Bone marrow (tissue), 2 donors: ENCODE results near the gene SCARF1.

ENCODE experiments used
- DNase-seq, 2 donors: peaks; one replicate each; lab custom pipeline; 2025; lab: John Stamatoyannopoulos, UW

Gene SCARF1

DNA sequence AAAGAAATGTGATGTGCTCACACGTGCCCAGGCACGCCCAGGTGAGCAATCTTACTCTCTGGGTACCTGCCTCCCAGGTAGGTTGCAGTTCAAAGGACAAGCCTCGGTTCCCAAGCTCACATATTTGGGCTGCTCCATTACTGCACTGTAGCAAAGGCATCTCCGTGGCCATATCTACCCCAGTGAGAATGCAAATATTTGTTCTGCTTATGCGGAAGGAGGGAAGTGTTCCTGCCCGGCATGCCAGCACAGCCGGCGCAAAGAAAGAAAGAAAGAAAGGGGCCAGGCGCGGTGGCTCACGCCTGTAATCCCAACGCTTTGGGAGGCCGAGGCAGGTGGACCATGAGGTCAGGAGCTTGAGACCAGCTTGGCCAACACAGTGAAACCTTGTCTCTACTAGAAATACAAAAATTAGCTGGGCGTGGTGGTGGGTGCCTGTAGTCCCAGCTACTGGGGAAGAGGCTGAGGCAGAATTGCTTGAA, 47.6 kb downstream of the SCARF1 start:
- DNase-seq, result no peak

DNA sequence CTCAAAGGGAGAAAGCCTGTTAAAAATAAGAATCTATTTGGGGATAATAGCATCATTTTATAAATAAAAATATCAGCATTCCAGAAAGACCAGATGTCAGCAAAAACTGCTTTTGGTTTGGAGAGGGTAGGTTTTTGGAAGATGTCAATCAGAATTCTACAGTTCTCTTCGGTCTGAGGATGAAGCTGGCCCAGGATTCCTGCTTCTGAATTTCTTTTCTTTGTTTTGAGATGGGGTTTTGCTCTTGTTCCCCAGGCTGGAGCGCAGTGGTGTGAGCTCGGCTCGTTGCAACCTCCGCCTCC, 52.0 kb downstream of the SCARF1 start:
- DNase-seq, result no peak

DNA sequence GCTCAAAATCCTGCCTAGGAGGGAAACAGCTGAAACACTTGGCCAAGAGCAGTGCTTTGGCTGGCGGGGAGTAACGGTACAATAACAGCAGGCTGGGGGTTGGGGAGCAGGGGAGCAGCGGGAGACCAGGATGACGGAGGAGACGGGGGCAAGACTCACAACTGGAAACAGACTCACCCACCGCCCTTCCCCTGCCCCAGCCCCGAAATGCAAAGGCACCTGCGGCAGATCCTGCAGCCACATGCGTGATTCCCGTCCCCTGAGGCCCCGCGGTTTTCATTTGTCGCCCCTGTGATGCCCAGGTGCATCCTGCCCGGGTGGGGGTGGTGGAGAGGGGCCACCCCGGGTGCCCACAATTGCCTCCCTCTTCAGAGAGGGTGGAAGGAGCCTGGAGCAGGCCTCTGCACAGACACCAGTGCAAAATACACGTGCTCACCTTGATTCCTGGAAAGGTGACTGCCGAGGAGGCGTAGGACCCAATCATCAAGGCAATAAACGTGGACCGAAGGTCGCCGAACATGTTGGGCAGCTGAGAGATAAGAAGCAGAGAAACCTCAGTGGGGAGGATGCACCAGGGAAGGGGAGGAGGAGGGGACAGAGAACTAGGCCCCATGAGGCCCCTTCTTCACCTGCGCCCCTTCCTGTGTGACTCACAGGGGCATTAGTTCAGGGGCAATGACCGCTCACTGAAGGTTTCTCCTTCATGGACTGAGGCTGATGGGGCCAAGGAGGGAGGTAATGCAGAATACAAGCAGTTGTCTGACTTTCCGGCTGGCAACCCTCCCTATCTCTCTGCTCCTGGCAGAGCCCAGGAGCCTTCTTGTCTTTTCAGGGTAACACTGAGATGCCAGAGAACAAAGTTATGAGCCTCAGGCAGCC, 52.5 kb downstream of the SCARF1 start:
- DNase-seq, result peak in 1 of 2 donors; percentile 67

DNA sequence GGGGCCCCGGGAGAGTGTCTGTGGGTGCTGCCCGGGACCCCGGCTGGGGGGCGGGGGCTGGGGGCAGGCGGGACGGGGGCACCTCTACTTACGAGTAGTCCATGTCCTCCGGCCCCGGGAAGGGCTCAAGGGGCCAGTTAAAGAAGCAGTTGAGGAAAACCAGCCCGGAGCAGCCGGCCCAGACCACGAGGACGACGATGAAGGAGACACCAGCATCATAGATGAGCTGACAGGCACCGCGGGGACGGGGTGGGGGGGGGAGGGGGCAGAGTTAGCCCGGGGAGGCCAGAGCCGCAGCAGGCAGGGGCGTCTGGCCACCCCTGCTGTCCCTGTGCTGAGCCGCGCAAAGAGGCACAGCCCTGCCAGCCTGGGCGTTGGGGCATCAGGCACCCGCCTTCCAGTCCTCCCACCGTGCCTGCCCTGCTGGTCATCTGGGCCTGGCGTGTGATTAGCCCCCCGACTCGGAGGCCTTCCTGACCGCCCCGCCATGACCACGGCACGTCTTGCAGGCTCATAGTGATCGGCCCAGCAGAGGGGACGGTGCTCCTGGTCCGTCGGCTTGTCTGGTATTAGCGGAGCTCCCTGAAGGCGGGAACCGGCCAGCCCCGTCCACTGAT, 54.0 kb downstream of the SCARF1 start:
- DNase-seq, result no peak

DNA sequence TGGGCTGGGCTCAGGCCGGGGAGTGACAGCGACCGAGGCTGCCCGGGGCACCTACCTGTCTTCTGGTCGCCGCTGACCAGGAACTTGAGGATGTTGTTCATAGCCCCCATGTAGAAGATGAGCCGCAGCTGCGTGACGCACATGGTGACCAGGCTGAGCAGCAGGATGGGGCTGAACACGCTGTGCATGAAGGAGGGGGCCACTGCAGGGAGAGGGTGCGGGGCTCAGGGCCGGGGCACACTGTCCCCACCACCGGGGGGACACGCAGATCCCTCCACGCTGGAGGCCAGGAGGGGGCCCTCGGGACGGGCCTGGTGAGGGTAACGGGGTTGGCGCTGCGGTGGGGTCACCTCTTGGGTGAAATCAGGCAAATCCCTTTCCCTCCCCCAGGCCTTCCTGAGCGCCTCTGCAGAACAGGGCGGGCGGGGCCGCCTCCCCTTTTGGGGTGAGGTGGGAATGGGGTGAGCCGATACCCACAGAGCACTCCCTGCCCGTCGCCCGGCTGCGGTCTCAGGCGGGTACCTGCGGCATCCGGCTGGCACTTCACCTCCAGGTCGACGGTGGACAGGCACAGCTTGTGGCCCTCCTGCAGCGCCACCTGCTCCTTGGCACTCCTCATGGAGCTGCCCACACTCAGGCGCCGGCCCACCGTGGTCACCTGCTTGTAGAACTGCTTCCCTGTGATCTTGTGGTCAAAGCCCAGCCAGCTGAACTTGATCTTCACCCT, 54.6 kb downstream of the SCARF1 start:
- DNase-seq, result no peak

DNA sequence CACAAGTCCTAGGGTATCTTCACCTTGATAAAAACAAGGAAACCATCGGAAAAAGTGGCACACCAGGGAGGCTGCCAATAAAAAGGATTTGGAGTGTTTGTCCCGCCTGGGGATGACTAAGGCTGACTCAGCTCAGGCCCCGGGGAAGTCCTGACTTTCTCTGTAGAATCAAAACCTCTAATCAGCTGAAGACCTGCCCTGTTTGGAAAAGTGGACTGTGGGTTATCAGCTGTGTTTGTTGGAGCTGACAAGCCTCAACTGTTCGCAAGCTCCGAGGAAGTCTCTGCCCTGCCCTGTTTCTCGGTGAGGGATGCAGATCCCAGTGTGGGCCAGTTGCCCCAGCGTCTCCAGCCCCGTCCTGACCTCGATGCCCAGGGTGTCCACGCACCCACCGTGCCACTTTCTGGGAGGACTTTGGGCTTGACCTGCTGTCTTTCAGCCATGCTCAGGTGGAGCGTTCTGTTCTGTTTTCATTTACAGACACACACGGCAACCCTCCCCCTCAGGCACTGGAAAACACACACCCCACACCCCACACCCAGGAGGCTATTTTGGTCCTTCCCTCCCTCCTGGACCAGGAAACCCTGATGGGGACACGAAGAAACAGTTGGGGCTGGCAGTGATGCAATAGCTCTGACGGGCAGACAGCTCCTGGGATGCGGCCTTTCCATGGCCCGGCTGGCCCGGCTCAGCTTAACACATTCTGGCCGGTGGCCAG, 55.3 kb downstream of the SCARF1 start:
- DNase-seq, result peak; percentile 51 to 68

DNA sequence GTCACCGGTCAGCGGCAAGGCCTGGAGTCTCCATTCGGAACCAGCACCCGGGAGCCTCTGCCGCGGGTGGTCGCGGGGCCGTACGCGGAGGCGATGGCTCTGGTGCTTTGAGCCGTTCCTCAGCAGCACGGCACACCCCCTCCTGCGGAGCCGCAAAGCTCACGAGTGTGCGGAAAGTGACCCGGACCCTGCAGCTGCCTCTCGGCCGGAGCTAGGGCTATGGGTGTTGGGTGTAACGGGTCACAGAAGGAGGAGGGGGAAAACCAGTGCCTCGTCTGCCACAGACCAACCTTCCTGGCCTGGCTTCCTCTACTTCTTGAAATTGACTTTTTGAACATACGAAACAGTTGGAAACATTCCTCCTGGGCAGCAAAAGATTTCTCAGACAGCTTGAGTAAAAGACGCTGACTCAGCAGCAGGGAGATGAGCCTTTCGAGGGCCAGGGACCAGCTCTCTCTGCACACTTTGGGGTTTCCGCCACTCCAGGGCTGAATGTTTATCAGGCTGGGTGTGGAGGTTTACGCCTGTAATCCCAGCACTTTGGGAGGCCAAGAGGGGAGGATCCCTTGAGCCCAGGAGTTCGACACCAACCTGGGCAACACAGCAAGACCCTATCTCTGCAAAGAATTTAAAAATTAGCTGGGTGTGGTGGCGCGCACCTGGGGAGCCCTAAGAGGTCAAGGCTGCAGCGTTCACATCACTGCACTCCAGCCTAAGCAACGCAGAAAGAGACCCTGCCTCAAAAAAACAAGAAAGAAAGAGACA, 56.5 kb downstream of the SCARF1 start:
- no peak for DNase-seq

DNA sequence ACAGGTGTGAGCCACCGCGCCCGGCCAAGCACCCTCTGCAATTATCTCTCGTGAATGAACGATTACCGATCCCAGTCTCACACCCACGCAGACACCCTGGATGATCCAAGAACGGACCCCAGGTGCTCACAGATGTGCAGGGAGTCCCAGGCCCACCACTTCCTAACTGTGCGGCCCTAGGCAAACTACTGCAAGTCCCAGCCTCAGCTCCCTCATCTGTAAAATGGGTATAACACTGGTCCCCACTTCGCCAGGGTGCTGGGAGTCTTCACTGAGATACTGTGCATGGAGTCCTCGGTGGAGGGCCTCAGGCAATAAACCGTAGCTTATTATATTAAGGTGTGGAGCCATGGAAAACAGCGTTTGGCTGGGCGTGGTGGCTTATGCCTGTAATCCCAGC, 61.4 kb downstream of the SCARF1 start:
- DNase-seq, result no peak
